A673 (cell line): Measurements from ENCODE around the gene SLC1A4. TPM values are rescaled to one million over a fixed set of nuclear protein-coding genes. Genes with fewer than 3 reads are reported as not detected.

Experiments used
- BruUV-seq: library from RNA; stranded (reverse); fragments of 400-500 nt; replicated peaks from 2 replicates; lab custom pipeline; 2021; lab: Mats Ljungman, UMichigan
- CTCF ChIA-PET: fragments of 300-600 bp; sonication (Branson Sonifier 250); formaldehyde crosslinking; loops from one replicate; lab custom pipeline; 2022; ENCODE audit warnings: antibody characterized with exemption; lab: Charles Lee
- POLR2A ChIA-PET: fragments of 300-600 bp; sonication (Branson Sonifier 250); formaldehyde crosslinking; loops from one replicate; lab custom pipeline; 2022; ENCODE audit warnings: antibody characterized with exemption; ENCODE audit not compliant: low non-redundant PET; lab: Charles Lee
- DNase-seq: peaks from one replicate; pipeline ENCODE4 v3.0.0-alpha.2; 2015; ENCODE audit warnings: low spot score
- H3K27ac ChIP-seq: fragments of 200-600 bp; sonication (generic); 2 replicates; pipeline ENCODE4 v1.5.1; 2016; ENCODE audit warnings: mixed run types, low read depth, mild to moderate bottlenecking, mixed read lengths, antibody characterized with exemption, low read length; ENCODE audit not compliant: poor library complexity, severe bottlenecking
- H3K27me3 ChIP-seq: fragments of 200-600 bp; sonication (generic); replicated peaks from 2 replicates; pipeline ENCODE4 v1.6.1; 2017; ENCODE audit warnings: mixed run types, low read depth, mild to moderate bottlenecking, mixed read lengths, antibody characterized with exemption, low read length; ENCODE audit not compliant: insufficient read depth, poor library complexity
- H3K36me3 ChIP-seq: fragments of 200-600 bp; sonication (generic); 2 replicates; pipeline ENCODE4 v1.6.1; 2016; ENCODE audit warnings: mixed run types, mild to moderate bottlenecking, mixed read lengths, antibody characterized with exemption, low read length; ENCODE audit not compliant: insufficient read depth, poor library complexity, severe bottlenecking
- H3K4me1 ChIP-seq: fragments of 200-600 bp; sonication (generic); 2 replicates; pipeline ENCODE4 v1.6.1; 2017; ENCODE audit warnings: mixed run types, mild to moderate bottlenecking, mixed read lengths, antibody characterized with exemption, low read length; ENCODE audit not compliant: insufficient read depth, poor library complexity, severe bottlenecking
- H3K4me3 ChIP-seq: fragments of 200-600 bp; sonication (generic); 2 replicates; pipeline ENCODE4 v1.5.1; 2016; ENCODE audit warnings: low read depth, mixed run types, mild to moderate bottlenecking, mixed read lengths, low read length; ENCODE audit not compliant: poor library complexity, severe bottlenecking
- H3K9me3 ChIP-seq: fragments of 200-600 bp; sonication (generic); 2 replicates; pipeline ENCODE4 v1.6.1; 2016; ENCODE audit warnings: mixed run types, low read depth, mild to moderate bottlenecking, mixed read lengths, antibody characterized with exemption, low read length; ENCODE audit not compliant: poor library complexity, severe bottlenecking
- CTCF ChIP-seq: fragments of 300-800, 200-600 bp; sonication (generic); conservative IDR thresholded peaks from 2 replicates; pipeline ENCODE4 v1.5.1; 2017; ENCODE audit warnings: low read depth, mild to moderate bottlenecking, antibody characterized with exemption, low read length, moderate library complexity, mixed read lengths
- EZH2 ChIP-seq: fragments of 200-600 bp; sonication (generic); IDR thresholded peaks from 2 replicates; pipeline ENCODE4 v1.6.1; 2017; ENCODE audit warnings: borderline replicate concordance, low read depth, mild to moderate bottlenecking, mixed read lengths, antibody characterized with exemption, low read length; ENCODE audit not compliant: poor library complexity, severe bottlenecking
- intact Hi-C: fragments of 100-400 bp; cut with micrococcal nuclease; formaldehyde crosslinking; loops from one replicate; pipeline ENCODE4 v1.10.0; 2022; ENCODE audit not compliant: unreplicated experiment
- total RNA-seq: library from RNA; stranded (reverse); gene quantifications from 2 replicates; pipeline ENCODE4 v1.2.3, GENCODE V29; 2021

The SLC1A4 gene
- total RNA-seq, 1 experiment from 2014 or later = 78.1 TPM

GRCh38 chr2:65020943-65021528 is 31.8 kb downstream of the SLC1A4 start:
- Histone ChIP-seq H3K36me3 (peaks cover 65% of the 10 kb centered on the region), H3K4me3 (no peak overlapping the region), H3K9me3 (no peaks in the 10 kb centered on the region), H3K27ac (no peak overlapping the region), H3K4me1 (peaks cover 6% of the 10 kb centered on the region), H3K27me3 (no peaks in the 10 kb centered on the region)
- DNase-seq = no peak
- TF ChIP-seq CTCF = no peak
- intact Hi-C loops = no loop called here
- ChIA-PET POLR2A (no interaction called here), CTCF (no interaction called here)
- no TSS peak for BruUV-seq

- H3K27ac ChIP-seq = no peak overlapping the region
- H3K4me3 ChIP-seq = no peak overlapping the region
- TF ChIP-seq CTCF = no peak
- TF ChIP-seq EZH2 = no peak
- DNase-seq = no peak
- H3K27me3 ChIP-seq = no peaks in the 10 kb centered on the region
- intact Hi-C loops = no loop called here
- H3K36me3 ChIP-seq = peaks cover 58% of the 10 kb centered on the region
- POLR2A ChIA-PET = no interaction called here
- H3K9me3 ChIP-seq = no peaks in the 10 kb centered on the region
- no TSS peak for BruUV-seq
- CTCF ChIA-PET = no interaction called here
- H3K4me1 ChIP-seq = peaks cover 6% of the 10 kb centered on the region
Observed at GRCh38 chr2:65021709-65022108, 32.5 kb downstream of the SLC1A4 start.

GRCh38 chr2:65022189-65022588 is 33.0 kb downstream of the SLC1A4 start:
- TF ChIP-seq CTCF (no peak), EZH2 (no peak)
- Histone ChIP-seq H3K27me3 (no peaks in the 10 kb centered on the region), H3K9me3 (no peaks in the 10 kb centered on the region), H3K36me3 (peaks cover 53% of the 10 kb centered on the region), H3K27ac (no peak overlapping the region), H3K4me3 (no peak overlapping the region), H3K4me1 (peaks cover 6% of the 10 kb centered on the region)
- BruUV-seq = no TSS peak
- ChIA-PET POLR2A (no interaction called here), CTCF (no interaction called here)
- intact Hi-C loops = no loop called here
- DNase-seq = no peak
